ENCODE results near the gene SAV1. TPM values are rescaled to one million over a fixed set of nuclear protein-coding genes. Genes with fewer than 3 reads are reported as not detected.
A peak's percentile ranks its signal among the peaks of the same experiment; 100 is the strongest.

The SAV1 gene
- 30.0 TPM for total RNA-seq

DNA sequence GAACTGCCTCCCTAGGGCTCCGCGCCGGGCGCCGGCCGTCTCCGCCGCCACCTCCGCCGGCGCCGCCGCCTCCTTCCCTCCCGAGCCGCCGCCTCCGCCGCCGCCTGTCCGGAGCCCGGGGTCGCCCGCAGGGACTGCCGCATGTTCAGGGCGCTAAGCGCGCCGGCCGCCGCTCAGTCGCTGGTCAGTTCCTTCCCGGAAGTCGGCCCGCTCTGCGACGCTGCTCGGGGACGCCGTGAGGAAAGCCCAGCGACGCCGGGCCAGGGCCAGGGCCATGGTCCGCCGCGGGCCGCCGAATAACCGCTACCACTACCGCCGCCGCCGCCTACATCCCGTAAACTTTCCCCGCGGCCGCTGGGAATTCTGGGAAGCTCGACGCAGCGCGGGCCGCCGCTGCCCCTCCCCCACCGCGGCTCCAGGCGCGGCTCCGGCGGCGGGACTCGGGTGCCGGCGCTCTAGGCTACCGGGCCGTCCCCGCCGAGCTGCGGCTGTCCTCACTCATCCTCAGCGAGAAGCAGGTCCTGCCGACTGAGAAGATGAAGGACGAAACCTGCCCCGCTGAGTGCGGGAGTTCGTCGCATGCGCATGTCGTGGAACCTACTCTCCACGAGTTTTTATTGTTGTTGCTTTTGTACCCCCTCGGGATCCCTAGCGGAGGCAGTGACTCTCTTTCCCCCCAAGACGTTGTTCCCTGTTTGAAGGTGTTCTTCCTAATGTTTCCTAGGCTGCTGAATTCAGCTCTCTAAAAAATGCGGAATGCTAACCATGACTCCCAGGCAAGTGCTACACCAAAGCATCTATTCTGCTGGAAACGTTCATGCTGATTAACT is at the start of gene SAV1:
TSS of gene SAV1 (minus strand) at position 311 of the 830 bp plus-strand sequence. CDS start 339 bp downstream, outside the sequence.
- no peaks in the 10 kb centered on the region for H3K27me3 ChIP-seq
- DNase-seq (ENCODE audit: extremely low spot score in 2 of 2) = peak in 1 of 2 donors; percentile 93
- peak within 1 kb of the TSS; percentile 73 to 91 for H3K4me3 ChIP-seq
- no peaks in the 10 kb centered on the region for H3K36me3 ChIP-seq
- no peaks in the 10 kb centered on the region for H3K9me3 ChIP-seq
- TF ChIP-seq POLR2A (IDR thresholded peaks at IDR 0.05) (peak in 1 of 2 donors; percentile 66), POLR2AphosphoS5 (IDR thresholded peaks at IDR 0.05; ENCODE audit: insufficient read depth in 1 of 2, low read depth in 1 of 2) (peak in 1 of 2 donors; percentile 74)
- TF ChIP-seq, protein P1, sequence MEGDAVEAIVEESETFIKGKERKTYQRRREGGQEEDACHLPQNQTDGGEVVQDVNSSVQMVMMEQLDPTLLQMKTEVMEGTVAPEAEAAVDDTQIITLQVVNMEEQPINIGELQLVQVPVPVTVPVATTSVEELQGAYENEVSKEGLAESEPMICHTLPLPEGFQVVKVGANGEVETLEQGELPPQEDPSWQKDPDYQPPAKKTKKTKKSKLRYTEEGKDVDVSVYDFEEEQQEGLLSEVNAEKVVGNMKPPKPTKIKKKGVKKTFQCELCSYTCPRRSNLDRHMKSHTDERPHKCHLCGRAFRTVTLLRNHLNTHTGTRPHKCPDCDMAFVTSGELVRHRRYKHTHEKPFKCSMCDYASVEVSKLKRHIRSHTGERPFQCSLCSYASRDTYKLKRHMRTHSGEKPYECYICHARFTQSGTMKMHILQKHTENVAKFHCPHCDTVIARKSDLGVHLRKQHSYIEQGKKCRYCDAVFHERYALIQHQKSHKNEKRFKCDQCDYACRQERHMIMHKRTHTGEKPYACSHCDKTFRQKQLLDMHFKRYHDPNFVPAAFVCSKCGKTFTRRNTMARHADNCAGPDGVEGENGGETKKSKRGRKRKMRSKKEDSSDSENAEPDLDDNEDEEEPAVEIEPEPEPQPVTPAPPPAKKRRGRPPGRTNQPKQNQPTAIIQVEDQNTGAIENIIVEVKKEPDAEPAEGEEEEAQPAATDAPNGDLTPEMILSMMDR (IDR thresholded peaks at IDR 0.05) = no peak
- peak within 1 kb of the TSS; percentile 98 for H3K27ac ChIP-seq
- peaks cover 34% of the 10 kb centered on the region for H3K4me1 ChIP-seq
- intact Hi-C loops (cut with DNase I) = no loop called here

DNA sequence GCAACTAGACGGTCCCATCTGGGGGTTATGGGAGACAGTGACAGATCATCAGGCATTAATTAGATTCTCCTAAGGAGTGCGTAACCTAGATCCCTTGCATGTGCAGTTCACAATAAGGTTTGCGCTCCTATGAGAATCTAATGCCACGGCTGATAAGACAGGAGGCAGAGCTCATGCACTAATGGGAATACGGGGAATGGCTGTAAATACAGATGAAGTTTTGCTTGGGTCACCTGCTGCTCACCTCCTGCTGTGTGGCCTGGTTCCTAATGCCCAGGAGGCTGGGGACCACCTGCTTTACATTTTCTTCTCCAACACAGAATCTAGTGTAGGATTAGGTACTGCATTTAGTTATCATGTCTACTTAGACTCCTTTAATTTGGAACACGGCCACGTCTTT is 49.7 kb upstream of the SAV1 start:
- H3K4me1 ChIP-seq = no peaks in the 10 kb centered on the region
- no peaks in the 10 kb centered on the region for H3K9me3 ChIP-seq
- H3K36me3 ChIP-seq = no peaks in the 10 kb centered on the region
- TF ChIP-seq POLR2A (IDR thresholded peaks at IDR 0.05) = no peak
- H3K27me3 ChIP-seq = no peaks in the 10 kb centered on the region
- no peak for DNase-seq (ENCODE audit: extremely low spot score in 2 of 2)
- H3K27ac ChIP-seq = no peak overlapping the region
- intact Hi-C loops (cut with DNase I) = no loop called here
- no peak overlapping the region for H3K4me3 ChIP-seq

DNA sequence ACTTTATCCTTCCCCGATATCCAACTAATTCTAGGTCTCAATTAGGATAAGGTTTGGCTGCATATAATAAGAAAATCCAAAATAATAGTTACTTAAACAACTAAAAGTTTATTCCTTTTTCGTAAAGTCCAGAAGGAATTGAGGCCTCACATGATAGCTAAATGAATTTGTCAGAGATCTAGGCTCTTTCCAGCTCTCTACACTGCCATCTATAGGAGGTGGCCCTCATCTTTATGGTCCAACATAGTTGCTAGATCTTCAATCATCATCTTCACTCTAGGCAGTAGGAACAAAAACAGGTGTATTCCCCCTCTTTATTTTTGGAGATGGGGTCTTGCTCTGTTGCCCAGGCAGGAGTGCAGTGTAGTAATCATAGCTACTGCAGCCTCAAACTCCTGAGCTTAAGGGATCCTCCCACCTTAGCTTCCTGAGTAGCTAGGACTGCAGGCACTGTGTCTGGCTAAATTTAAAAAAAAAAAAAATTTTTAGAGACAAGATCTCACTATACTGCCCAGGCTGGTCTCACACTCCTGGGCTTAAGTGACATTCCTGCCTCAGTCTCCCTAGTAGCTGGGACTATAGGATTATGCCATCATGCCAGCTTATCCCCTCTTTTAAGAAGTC is 46.5 kb upstream of the SAV1 start:
- Histone ChIP-seq H3K9me3 (no peaks in the 10 kb centered on the region), H3K27me3 (no peaks in the 10 kb centered on the region), H3K4me3 (no peak overlapping the region), H3K27ac (no peak overlapping the region), H3K4me1 (no peaks in the 10 kb centered on the region), H3K36me3 (no peaks in the 10 kb centered on the region)
- DNase-seq (ENCODE audit: extremely low spot score in 2 of 2) = no peak
- TF ChIP-seq POLR2AphosphoS5 (IDR thresholded peaks at IDR 0.05; ENCODE audit: insufficient read depth in 1 of 2, low read depth in 1 of 2) (no peak), POLR2A (IDR thresholded peaks at IDR 0.05) (no peak)
- TF ChIP-seq, protein P1 (IDR thresholded peaks at IDR 0.05) = no peak
- intact Hi-C loops (cut with DNase I) = no loop called here

DNA sequence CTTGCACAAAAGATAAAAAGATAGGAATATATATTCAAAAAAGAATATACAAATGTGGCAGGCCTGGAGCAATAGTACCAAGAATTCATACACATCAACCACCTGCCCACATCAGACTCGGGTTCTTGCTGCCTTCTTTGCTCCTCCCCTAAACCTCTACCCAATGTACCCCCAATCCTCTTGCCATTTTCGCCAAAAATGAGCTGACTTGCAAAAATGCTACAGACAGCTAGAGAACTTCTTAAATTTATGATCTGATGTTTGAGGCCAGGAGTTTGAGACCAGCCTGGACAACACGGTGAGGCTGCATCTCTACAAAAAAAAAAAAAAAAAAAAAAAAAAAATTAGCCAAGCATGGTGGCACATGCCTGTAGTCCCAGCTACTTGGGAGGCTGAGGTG is 42.9 kb upstream of the SAV1 start:
- H3K27ac ChIP-seq = no peak overlapping the region
- H3K36me3 ChIP-seq = no peaks in the 10 kb centered on the region
- intact Hi-C loops (cut with DNase I) = no loop called here
- no peak overlapping the region for H3K4me3 ChIP-seq
- DNase-seq (ENCODE audit: extremely low spot score in 2 of 2) = no peak
- TF ChIP-seq, protein P1 (IDR thresholded peaks at IDR 0.05) = no peak
- TF ChIP-seq POLR2A (IDR thresholded peaks at IDR 0.05) = no peak
- no peak for TF ChIP-seq POLR2AphosphoS5 (IDR thresholded peaks at IDR 0.05; ENCODE audit: insufficient read depth in 1 of 2, low read depth in 1 of 2)
- H3K27me3 ChIP-seq = no peaks in the 10 kb centered on the region
- H3K9me3 ChIP-seq = no peaks in the 10 kb centered on the region
- H3K4me1 ChIP-seq = no peaks in the 10 kb centered on the region

DNA sequence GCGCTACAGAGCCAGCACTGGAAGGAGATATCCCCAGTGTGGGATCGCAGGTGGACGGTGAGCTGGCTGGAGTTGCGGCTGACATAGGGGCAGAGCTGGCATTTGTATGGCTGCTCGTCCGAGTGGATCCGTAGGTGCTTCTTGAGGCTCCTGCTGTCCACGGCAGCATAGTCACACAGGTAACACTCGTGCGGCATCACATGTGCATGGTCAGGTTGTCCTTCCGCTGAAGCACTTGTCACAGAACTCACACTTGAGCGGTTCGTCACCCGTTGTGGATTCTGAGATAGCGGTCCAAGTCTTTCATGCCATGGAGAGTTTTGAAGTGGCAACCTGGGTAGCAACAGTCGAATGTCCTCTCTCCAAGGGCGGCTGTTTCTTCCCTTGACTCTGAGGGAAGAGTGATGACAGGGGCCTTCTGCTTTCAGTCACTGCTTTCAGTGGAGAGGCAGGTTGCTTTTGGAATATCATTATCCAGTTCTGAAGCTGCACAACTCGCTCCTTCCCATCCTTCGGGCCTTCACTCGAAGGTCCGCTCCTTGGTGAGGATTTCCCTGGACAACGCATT is 37.0 kb upstream of the SAV1 start:
- Histone ChIP-seq H3K27me3 (no peaks in the 10 kb centered on the region), H3K4me3 (no peak overlapping the region), H3K9me3 (no peaks in the 10 kb centered on the region), H3K4me1 (no peaks in the 10 kb centered on the region), H3K27ac (no peak overlapping the region), H3K36me3 (no peaks in the 10 kb centered on the region)
- intact Hi-C loops (cut with DNase I) = no loop called here
- TF ChIP-seq POLR2AphosphoS5 (IDR thresholded peaks at IDR 0.05; ENCODE audit: insufficient read depth in 1 of 2, low read depth in 1 of 2) = no peak
- no peak for TF ChIP-seq POLR2A (IDR thresholded peaks at IDR 0.05)
- TF ChIP-seq, protein P1 (IDR thresholded peaks at IDR 0.05) = no peak
- no peak for DNase-seq (ENCODE audit: extremely low spot score in 2 of 2)

Measured in vagina (tissue), 2 donors.